CD4-positive, alpha-beta T cell treated with Interleukin-15 for 1 hour (primary cell): Measurements from ENCODE around the gene LRP10.
"Not testable (repeated sequence)": the region's sequence is repeated elsewhere in the genome, so short reads cannot be mapped to it uniquely, and the experiment has no call there.

Source experiments
- DNase-seq: peaks from one replicate; pipeline ENCODE4 v3.0.0-alpha.2; 2020

Gene LRP10

GRCh38 chr14:22844221-22845102, 27.1 kb upstream of the LRP10 start:
- no peak for DNase-seq

GRCh38 chr14:22845103-22845394, 26.5 kb upstream of the LRP10 start:
- no peak for DNase-seq

GRCh38 chr14:22845821-22846625, 25.5 kb upstream of the LRP10 start:
- no peak for DNase-seq

- no peak for DNase-seq
These were observed 24.7 kb upstream of the LRP10 start for GRCh38 chr14:22846811-22847307.

GRCh38 chr14:22847661-22848341, 23.7 kb upstream of the LRP10 start:
- DNase-seq, result peak; percentile 22

- no peak for DNase-seq
These were observed 23.0 kb upstream of the LRP10 start for GRCh38 chr14:22848351-22849164.

GRCh38 chr14:22849212-22849819, 22.2 kb upstream of the LRP10 start:
- DNase-seq, result no peak

- peak; percentile 41 for DNase-seq
These were observed 20.4 kb upstream of the LRP10 start for GRCh38 chr14:22850944-22851764.

GRCh38 chr14:22852178-22852577, 19.4 kb upstream of the LRP10 start:
- not testable (repeated sequence) for DNase-seq

GRCh38 chr14:22852599-22852939, 19.0 kb upstream of the LRP10 start:
- DNase-seq, result no peak

GRCh38 chr14:22852940-22853767, 18.4 kb upstream of the LRP10 start:
- peak; percentile 86 for DNase-seq

- not testable (repeated sequence) for DNase-seq
These were observed 17.2 kb upstream of the LRP10 start for GRCh38 chr14:22854296-22854695.

- no peak for DNase-seq
These were observed 16.4 kb upstream of the LRP10 start for GRCh38 chr14:22854963-22855724.

- DNase-seq, result no peak
These were observed 15.1 kb upstream of the LRP10 start for GRCh38 chr14:22856428-22856827.

- not testable (repeated sequence) for DNase-seq
These were observed 11.2 kb upstream of the LRP10 start for GRCh38 chr14:22860377-22860776.

- no peak for DNase-seq
These were observed 9.9 kb upstream of the LRP10 start for GRCh38 chr14:22861651-22862050.

GRCh38 chr14:22864979-22865378, 6.6 kb upstream of the LRP10 start:
- no peak for DNase-seq

- DNase-seq, result no peak
These were observed 5.8 kb upstream of the LRP10 start for GRCh38 chr14:22865424-22866405.
